Ishikawa (cell line): Measurements from ENCODE around the gene IFI44.

Experiments
- EP300 ChIP-seq: IDR thresholded peaks from 2 replicates; pipeline ENCODE4 v1.6.1; 2012; ENCODE audit warnings: borderline replicate concordance
- FOXM1 ChIP-seq: IDR thresholded peaks from 2 replicates; pipeline ENCODE4 v1.6.1; 2012; ENCODE audit warnings: low read depth, borderline replicate concordance
- NFIC ChIP-seq: IDR thresholded peaks from 2 replicates; pipeline ENCODE4 v1.6.1; 2012
- REST ChIP-seq: IDR thresholded peaks from 2 replicates; pipeline ENCODE4 v1.6.1; 2012; ENCODE audit warnings: low read depth, mild to moderate bottlenecking
- TAF1 ChIP-seq: IDR thresholded peaks from 2 replicates; pipeline ENCODE4 v1.6.1; 2012; ENCODE audit warnings: low read depth, mild to moderate bottlenecking
- USF1 ChIP-seq: IDR thresholded peaks from 2 replicates; pipeline ENCODE4 v1.6.1; 2012
- YY1 ChIP-seq: IDR thresholded peaks from 2 replicates; pipeline ENCODE4 v1.6.1; 2012; ENCODE audit warnings: low read depth
- ZBTB7A ChIP-seq: IDR thresholded peaks from 2 replicates; pipeline ENCODE4 v1.6.1; 2012; ENCODE audit warnings: low read depth

GRCh38 chr1:78676993-78677392, 27.4 kb downstream of the IFI44 start:
- no peak for TF ChIP-seq EP300
- TF ChIP-seq ZBTB7A = no peak
- no peak for TF ChIP-seq FOXM1
- no peak for TF ChIP-seq YY1
- TF ChIP-seq TAF1 = no peak
- no peak for TF ChIP-seq REST
- no peak for TF ChIP-seq NFIC
- no peak for TF ChIP-seq USF1
